H54 (cell line): Measurements from ENCODE around the gene RAB8A.
"Not testable (repeated sequence)": the region's sequence is repeated elsewhere in the genome, so short reads cannot be mapped to it uniquely, and the experiment has no call there.

Experiments
- DNase-seq: peaks from one replicate; pipeline ENCODE4 v3.0.0; 2011; ENCODE audit warnings: low spot score, mixed read lengths; ENCODE audit not compliant: insufficient read length
- FAIRE-seq: peaks from 3 replicates; lab custom pipeline; 2011; peaks lifted over from hg19 to GRCh38; lab: Jason Lieb, UNC
- POLR2A ChIP-seq: IDR thresholded peaks from 2 replicates; pipeline ENCODE4 v1.6.1; 2011; ENCODE audit warnings: low read depth, mild to moderate bottlenecking, low read length

Gene RAB8A

DNA sequence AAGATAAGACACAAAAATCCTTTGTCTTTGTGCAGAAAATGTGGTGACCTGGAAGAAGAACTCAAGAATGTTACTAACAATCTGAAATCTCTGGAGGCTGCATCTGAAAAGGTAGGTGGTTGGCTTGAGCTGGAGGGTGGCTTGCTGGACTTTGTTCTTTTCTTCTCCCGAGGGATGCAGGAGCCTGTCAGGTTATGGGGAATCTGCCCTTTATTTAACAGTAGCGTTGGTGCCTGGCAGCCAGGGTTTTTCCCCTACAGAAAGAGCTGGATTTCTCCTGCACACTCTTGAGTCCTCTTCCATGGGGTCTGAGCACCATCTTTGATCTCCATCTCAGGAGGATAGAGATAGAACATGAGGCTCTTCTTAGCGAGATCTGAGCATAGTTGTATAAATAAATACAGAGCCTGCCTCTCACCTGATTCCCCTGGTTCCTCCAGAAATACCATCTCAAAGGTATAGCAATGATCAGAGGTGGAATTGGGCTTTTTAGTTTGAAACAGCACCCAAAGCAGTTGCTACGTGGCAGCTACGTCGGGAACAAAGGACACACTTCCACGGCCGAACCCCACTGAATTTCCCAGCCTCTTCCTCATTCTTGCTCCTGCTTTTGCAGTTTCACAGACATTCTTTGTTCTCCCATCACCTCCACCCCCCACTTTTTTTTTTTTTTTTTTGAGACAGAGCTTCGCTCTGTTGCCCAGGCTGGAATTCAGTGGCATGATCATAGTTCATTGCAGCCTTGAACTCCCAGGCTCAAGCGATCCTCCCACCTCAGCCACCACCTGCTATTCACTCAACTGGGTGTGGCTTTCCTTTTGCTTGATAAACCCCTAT lies 22.5 kb upstream of the RAB8A start:
- FAIRE-seq (no peak), DNase-seq (no peak)
- TF ChIP-seq POLR2A: no peak

DNA sequence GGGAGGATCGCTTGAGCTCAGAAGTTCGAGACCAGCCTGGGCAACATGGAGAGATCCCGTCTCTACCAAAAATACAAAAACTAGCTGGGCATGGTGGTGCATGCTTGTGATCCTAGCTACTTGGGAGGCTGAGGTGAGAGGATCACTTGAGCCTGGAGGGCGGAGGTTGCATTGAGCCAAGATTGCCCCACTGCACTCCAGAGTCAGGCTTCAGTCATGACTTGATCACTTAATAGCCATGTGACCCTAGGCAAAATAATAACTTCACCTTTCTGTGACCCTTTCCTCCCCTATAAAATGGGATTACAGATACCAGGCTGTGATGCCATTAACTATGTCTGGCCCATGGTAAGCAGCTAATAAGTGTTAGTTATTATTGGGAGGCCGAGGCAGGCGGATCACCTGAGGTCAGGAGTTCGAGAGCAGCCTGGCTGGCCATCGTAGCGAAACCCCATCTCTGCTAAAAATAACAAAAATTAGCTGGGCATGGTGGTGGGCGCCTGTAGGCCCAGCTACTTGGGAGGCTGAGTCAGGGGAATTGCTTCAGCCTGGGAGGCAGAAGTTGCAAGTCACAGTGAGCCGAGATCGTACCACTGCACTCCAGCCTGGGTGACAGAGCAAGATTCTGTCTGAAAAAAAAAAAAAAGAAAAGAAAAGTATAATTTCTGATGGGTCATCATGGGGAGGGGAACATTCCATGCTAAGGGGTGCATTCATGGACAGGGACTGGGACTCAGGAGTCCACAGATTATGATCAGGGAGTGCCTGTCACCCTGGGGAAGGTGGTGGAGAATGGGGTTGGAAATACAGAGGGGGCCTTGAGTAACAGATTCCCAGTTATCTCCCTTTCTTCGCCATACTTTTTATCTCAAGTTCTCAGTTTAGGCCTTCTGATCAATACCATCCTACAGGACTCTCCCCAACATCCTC lies 19.9 kb upstream of the RAB8A start:
- no peak for DNase-seq
- no peak for FAIRE-seq
- no peak for TF ChIP-seq POLR2A

DNA sequence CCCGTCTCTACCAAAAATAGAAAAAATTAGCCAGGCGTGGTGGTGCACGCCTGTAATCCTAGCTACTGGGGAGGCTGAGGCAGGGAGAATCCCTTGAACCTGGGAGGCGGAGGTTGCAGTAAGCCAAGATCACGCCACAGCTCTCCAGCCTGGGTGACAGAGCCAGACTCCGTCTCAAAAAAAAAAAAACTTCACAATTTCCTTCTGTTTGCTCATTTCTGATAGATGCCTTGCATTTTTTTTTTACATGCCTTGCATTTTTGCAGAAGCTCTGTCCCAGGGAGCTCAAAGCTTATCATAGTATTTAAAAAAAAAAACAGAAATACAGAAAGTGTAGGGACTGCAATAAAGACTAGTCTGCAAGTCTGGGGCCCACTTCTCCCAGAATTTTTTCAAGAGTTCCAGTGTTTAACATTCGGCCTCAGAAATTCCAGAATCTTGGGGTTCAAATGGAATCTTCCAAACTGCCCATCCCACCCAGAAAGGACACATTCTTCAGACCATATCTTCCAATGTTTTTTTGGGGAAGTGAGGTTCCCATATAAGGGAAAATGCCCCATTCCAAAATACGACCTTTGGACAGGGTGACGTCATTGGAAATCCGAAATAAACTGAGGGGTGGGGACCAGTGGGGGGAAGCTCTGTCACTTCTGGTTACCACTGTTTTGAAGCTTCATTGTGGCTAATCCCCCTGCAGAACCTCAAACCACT lies 17.2 kb upstream of the RAB8A start:
- no peak for DNase-seq
- TF ChIP-seq POLR2A: no peak
- FAIRE-seq: no peak

- TF ChIP-seq POLR2A: no peak
- DNase-seq (no peak), FAIRE-seq (no peak)
These were observed 16.6 kb upstream of the RAB8A start for GRCh38 chr19:16095071-16095571.

- FAIRE-seq: no peak
- no peak for TF ChIP-seq POLR2A
- DNase-seq: no peak
These were observed 15.3 kb upstream of the RAB8A start for GRCh38 chr19:16096280-16096855.

DNA sequence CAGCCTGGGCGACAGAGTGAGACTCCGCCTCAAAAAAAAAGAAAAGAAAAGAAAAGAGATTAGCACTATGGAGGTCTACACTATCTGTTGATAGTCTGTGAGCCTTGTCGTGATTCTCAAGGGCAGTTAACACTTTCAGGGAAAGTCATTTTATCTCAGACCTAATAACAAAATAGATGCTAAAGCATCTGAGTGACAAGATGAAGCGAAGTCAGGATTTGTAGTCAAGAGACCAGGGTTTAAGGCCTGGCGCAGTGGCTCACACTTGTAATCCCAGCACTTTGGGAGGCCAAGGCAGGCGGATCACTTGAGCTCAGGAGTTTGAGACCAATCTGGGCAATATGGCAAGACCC lies 13.3 kb upstream of the RAB8A start:
- no peak for FAIRE-seq
- no peak for TF ChIP-seq POLR2A
- no peak for DNase-seq

DNA sequence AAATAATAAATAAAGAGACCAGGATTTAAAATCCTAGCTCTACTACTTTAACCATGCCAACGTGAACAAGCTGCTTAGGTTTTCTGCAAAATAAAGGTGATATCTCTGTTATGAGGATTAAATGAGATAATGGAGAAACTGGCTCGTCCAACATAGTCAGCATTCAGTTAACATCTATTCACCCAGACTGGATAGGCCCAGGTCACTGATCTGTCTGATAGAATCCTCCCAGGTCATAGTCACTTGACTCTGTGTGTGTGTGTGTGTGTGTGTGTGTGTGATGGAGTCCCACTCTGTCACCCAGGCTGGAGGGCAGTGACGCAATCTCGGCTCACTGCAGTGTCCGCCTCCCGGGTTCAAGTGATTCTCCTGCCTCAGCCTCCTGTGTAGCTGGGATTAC lies 12.9 kb upstream of the RAB8A start:
- DNase-seq: no peak
- FAIRE-seq: no peak
- TF ChIP-seq POLR2A: no peak

DNA sequence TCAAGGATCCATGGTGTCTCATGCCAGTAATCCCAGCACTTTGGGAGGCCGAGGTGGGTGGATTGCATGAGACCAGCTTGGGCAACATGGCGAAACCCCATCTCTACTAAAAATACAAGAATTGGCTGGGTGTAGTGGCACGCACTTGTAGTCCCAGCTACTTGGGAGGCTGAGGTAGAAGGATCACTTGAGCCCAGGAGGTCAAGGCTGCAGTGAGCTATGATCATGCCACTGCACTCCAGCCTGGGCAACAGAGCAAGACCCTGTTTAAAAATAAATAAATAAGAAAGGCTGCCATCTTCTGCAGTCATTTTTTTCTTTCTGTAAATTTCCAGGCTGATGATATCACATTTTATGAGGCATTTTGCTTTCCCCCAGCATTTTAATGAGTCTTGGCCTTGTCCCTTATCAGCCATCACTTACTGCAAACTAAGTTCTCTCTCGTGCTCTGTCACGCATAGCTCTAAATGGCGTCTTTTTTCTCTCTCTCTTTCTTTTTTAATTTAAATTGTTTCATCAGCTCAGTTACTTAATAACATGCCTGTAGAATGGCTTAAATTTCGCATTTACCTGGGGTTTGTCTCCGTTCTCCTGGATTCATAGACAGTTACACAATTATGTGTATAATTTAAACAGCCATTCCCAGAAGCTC lies 12.2 kb upstream of the RAB8A start:
- not testable (repeated sequence) for DNase-seq, FAIRE-seq

DNA sequence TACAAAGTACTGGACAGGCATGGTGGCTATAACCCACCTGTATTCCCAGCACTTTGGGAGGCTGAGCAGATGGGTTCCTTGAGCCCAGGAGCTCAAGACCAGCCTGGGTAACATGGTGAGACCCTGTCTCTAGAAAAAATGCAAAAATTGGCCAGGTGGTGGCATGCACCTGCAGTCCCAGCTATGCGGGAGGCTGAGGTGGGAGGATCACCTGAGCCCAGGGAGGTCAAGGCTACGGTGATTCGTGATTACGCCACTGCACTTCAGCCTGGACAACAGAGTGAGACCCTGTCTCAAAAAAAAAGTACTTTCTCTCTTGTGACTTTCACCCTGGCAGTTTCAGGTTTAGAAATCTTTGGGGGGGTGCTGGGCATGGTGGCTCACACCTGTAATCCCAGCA lies 11.2 kb upstream of the RAB8A start:
- TF ChIP-seq POLR2A: no peak
- FAIRE-seq (no peak), DNase-seq (no peak)

- TF ChIP-seq POLR2A: no peak
- FAIRE-seq: no peak
- DNase-seq: no peak
These were observed 7.0 kb upstream of the RAB8A start for GRCh38 chr19:16104722-16105121.

DNA sequence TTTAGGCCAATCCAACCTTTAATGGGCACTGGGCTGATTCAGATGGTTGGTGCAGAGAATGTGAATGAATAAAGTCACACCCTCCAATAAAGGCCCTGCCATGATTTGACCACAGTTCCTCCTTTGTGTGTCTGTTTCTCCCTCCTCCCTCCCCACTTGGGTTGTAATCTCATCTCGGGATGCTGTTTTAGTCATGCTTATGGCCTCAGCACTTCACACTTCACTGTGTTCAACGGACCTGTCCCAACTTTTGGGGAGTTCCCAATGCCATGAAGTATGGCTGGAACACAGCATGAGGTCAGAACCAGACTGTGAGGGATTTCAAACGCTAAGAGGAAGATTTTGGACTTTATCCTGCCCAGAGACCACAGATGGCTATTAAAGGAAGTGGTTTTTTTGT lies 5.6 kb upstream of the RAB8A start:
- FAIRE-seq (peak; percentile 33), DNase-seq (peak; percentile 58)
- TF ChIP-seq POLR2A: no peak

- FAIRE-seq (no peak), DNase-seq (no peak)
- TF ChIP-seq POLR2A: no peak
These were observed 442 bp downstream of the RAB8A start for GRCh38 chr19:16111909-16112752.
